WI38 (cell line): Measurements from ENCODE around the gene MICAL2.

ENCODE experiments used
- H3K4me3 ChIP-seq: 2 replicates; pipeline ENCODE4 v1.5.1; 2011; ENCODE audit warnings: low read depth, mild to moderate bottlenecking, control low read depth, low read length
- CTCF ChIP-seq: IDR thresholded peaks from 2 replicates; pipeline ENCODE4 v1.5.1; 2012; ENCODE audit warnings: low read depth, mild to moderate bottlenecking, control low read depth, low read length

Gene MICAL2

DNA sequence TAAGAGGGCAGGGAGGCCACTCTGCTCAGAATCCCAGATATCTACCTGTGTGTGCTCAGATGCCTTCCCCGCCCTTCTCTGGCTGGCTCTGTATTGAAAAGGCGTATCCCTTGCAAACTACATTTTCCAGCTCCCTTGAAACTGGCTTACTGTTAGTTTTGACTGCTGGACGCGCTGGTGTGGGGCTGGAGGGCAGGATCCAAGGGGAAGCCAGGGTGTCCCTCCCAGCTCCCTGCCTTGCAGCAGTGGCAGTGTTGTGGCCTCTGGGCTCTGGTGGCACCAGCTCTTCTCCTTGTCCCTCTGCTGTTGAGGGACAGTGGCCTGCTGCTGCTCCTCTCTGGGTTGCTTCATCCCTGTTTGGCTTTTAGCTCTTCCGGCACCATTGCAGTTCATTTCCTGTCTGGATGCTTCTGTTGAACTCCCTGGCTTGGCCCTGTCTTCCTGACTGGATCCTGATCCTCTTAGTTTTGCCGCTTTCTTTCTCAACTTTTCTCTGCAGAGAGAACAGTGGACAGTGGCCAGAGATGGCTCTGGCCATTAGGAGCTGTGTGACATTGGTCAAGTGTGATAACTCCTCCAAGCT, 159.9 kb downstream of the MICAL2 start:
- TF ChIP-seq CTCF, result no peak
- H3K4me3 ChIP-seq, result no peak overlapping the region

GRCh38 chr11:12270817-12271216, 160.4 kb downstream of the MICAL2 start:
- no peak for TF ChIP-seq CTCF
- H3K4me3 ChIP-seq, result no peak overlapping the region

DNA sequence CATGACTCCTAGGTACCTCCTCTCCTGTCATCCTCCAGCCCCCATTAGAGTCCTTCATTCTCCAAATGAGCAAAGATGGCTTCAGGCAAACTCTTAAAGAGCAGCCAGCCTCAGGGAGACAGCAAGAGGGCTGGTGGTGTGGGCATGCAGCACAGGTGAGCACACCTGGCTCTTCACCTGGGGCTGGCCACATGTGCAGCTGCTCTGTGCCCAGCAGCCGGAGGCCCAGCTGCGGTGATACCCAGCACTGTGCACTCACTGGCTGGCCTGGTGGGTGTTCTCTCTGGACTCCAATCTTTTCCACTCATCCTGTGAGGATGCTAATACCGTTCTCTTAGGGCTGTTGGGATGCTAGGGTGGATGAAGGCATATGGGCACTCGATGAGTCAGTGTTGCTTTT, 160.9 kb downstream of the MICAL2 start:
- H3K4me3 ChIP-seq, result no peak overlapping the region
- TF ChIP-seq CTCF, result no peak

- no peak overlapping the region for H3K4me3 ChIP-seq
- TF ChIP-seq CTCF, result no peak
Observed at GRCh38 chr11:12271826-12272366, 161.5 kb downstream of the MICAL2 start.

DNA sequence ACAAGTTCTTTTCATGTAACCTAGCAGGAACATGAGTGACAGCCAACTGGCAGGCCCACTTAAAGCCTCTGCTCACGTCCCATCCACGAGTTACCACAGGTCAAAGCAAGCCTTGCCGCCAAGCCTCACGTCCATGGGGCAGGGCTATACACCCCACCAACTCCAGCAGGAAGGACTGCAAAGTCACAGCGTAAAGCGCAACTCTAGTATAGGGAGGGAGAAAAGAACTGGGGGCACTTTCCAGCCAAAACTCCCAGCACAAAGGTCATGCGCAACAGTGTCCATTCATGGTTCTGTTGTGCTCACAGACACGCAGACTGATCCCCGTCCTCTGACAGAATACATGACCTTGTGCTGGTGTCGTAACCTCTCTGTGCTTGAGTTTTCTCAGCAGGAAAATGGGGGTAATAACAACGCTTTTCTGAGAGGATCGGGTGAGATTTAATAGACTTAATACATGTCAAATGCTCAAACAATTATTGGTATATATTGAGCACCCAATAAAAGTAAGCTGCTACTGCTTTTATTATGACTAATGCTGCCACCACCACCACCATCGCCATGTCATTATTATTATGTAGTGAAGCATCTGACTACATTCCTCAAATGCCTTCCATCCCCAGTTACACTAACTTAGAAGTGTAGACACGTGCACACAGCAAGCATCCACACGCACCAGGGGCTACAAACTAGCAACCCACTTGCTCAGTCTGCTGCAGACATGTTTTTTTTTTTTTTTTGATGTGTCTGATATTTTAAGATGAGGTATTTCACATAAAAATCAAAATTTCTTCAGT, 162.6 kb downstream of the MICAL2 start:
- no peak overlapping the region for H3K4me3 ChIP-seq
- no peak for TF ChIP-seq CTCF

DNA sequence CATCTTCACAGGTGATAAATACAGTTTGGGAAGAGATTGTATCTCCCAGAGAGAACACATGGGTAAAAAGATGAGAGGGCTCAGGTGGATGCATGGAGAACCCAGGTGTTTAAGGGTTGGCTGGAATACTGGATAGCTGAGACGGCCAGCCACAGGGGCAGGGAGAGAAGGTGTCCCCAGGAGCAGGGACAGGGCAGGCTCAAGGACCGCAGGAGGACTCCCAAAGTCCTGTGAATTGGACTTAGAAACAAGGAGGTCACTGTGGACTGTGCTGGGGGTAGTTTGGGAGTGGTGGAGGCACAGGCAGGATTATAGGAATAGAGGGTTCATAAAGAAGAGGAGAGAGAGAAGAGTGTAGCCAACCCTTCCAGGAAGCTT, 163.2 kb downstream of the MICAL2 start:
- TF ChIP-seq CTCF, result no peak
- no peak overlapping the region for H3K4me3 ChIP-seq

- TF ChIP-seq CTCF, result no peak
- no peak overlapping the region for H3K4me3 ChIP-seq
Observed at GRCh38 chr11:12274056-12274455, 163.7 kb downstream of the MICAL2 start.
